NCI-H510A treated with DMSO at 0.1 percent for 48 hours (cell line): ENCODE data around the gene VPS26A.

Experiments
- DNase-seq: peaks from one replicate; lab custom pipeline; 2025; lab: John Stamatoyannopoulos, UW

The VPS26A gene

GRCh38 chr10:69123747-69124562 lies at the start of gene VPS26A:
VPS26A (plus strand) TSS chr10:69124178; CDS start chr10:69124278, 100 bp downstream.
- peak; percentile 96 for DNase-seq

GRCh38 chr10:69074532-69074931 lies 49.4 kb upstream of the VPS26A start:
- DNase-seq: no peak

GRCh38 chr10:69075431-69075830 lies 48.5 kb upstream of the VPS26A start:
- no peak for DNase-seq

GRCh38 chr10:69078311-69078710 lies 45.7 kb upstream of the VPS26A start:
- no peak for DNase-seq

DNA sequence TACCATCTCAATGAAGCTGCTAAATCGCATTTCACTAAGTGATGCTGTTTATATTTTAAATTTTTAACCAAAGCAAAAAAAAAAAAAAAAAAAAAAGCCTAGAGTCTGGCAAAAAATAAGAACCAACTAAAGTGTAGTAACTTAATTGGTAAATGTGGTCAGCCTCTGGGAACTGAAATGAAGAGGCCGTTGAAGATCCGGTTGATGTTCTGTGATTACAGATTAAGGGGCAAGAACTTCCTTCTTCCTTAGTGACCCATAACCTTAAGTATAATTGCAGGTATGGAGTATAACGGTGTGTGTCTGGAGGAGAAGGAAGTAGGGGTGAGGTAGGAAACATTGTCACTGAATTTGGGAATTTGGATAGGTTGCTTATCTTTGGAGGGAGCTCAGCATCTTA lies 43.8 kb upstream of the VPS26A start:
- no peak for DNase-seq

DNA sequence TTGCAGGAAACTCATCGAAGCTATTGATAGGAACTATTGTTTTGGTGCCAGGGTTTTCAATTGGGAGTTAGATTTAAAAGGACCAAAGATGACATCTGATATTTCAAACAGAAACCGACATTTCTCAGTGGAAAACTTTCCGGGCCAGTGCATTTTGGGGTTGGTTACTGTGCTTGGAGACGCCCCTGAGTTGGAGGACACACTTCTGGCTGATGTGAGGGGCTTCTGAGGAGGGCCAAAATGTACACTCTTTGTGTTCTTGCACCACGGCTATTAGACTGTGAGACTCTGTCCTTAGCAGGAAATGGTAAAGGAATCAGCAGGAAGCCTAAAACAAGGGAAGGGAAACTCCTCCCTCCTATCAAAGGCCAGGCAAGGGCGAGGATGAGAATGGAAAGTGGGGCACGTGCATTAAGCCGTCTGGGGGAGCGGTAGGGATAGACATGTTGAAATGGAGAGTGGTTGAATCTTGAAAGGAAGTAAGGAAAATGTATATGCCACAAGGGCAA lies 37.9 kb upstream of the VPS26A start:
- DNase-seq: no peak

GRCh38 chr10:69087590-69088470 lies 36.1 kb upstream of the VPS26A start, which contains the start of gene SRGN:
SRGN (plus strand) TSS chr10:69088103; CDS start chr10:69088158, 55 bp downstream.
- no peak for DNase-seq

DNA sequence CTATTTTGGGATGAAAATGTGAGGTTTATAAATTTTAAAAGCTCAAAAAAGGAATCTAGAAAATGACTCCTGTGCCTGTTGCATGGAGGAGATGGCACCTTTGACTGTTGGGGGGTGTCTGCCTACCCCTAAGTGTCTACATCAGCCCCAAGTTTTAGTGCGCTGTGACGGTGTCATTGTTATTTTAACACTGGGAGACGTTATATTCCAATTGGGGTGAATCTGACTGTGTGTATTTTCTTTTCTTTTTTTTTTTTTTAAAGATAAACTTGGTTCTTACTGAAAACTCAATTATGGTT lies 35.6 kb upstream of the VPS26A start:
- DNase-seq: no peak

- DNase-seq: no peak
Observed at GRCh38 chr10:69088801-69089501, 35.0 kb upstream of the VPS26A start.

DNA sequence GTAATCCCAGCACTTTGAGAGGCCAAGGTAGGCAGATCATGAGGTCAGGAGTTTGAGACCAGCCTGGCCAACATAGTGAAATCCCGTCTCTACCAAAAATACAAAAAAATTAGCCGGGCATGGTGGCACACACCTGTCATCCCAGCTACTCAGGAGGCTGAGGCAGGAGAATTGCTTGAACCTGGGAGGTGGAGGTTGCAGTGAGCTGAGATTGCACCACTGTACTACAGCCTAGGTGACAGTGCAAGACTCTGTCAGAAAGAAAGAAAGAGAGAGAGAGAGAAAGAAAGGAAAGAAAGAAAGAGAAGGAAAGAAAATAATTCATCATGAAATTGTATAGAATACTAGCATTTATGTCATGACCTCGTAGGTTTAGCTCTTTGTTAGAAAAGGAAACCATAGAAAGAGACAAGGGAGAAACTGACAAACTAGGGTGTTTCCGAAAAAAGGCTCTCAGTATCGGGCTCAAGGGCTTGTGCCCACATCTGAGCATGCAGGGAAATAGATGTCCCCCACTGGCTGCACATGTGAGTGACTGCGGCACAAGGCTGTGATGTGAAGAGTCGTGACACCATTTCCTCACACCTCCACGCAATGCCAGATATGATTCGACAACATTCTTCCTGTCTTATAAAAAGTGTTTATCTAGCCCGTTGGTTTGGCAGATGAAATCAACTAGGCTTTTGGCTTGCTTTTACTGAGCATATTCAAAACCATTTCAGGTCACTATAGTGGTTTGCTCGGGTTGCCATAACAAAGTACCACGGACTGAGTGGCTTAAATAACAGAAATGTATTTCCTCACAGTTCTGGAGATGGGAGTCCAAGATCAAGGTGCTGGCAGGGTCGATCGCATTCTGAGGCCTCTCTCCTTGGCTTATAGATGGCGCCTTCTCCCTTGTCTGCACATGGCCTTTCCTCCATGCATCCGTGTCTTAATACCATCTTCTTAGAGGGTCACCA lies 34.1 kb upstream of the VPS26A start:
- no peak for DNase-seq

DNA sequence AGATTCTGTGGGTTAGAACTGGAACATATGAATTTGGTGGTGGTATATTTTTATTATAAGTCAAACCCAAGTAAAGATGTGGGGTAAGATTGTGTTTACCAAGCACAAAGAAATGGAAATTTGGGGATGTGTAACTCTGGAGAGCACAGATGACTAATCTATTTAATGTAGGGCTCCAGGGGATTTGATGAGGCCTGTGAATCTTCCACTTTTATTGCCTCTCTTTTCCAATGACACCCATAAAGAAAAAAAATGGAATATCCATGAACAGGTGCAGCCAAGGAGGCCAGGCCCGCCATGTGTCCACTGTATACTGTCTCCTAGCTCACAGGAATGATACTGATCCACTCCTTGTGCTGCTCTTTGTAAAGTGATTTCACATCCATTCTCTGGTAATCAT lies 33.3 kb upstream of the VPS26A start:
- DNase-seq: no peak

GRCh38 chr10:69091143-69091651 lies 32.8 kb upstream of the VPS26A start:
- no peak for DNase-seq

GRCh38 chr10:69092959-69093850 lies 30.8 kb upstream of the VPS26A start:
- peak; percentile 66 for DNase-seq

DNA sequence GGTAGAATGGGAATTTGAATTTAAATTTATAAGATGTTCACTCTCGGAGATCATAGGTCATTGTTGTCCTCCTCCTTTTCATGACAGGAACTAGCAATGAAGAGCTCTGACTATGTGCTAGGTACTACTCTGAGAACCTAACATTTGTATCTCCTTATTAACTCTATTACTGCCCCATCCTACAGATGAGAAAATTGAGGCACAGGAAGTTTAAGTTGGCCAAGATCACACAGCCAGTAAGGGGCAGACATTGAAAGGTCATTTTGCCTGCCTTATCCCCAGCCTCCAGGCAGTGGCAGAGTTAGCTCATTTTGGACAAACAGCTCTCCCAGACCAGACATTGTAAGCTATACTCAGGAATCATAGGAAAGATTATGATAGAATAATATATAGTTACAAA lies 30.0 kb upstream of the VPS26A start:
- no peak for DNase-seq

- no peak for DNase-seq
Observed at GRCh38 chr10:69096045-69096444, 27.9 kb upstream of the VPS26A start.

GRCh38 chr10:69097729-69098128 lies 26.2 kb upstream of the VPS26A start:
- DNase-seq: no peak

GRCh38 chr10:69100136-69100872 lies 23.7 kb upstream of the VPS26A start:
- no peak for DNase-seq

DNA sequence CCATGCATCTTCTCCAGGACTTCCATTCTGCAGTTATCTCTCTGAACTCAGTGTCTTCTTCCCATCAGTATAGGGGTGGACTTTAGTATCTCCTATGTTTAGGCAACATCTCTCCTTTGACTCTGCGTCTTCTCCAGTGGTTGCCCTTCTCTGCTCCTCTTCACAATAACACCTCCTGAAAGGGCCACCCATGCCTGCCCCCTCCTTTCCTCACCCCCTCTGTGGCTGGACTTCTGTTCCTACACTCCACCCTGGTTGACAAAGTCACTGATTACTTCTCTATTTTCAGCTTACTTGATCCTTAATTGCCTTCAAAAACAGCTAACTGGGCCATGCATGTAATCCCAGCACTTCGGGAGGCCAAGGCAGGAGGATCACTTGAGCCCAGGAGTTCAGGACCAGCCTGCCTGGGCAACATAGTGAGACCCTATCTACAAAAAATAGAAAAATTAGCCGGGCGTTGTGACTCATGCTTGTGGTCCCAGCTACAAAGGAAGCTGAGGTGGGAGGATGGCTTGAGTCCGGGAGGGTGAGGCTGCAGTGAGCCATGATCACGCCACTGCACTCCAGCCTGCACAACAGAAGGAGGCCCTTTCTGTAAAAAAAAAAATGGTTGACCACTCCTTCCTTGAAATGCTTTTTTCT lies 22.4 kb upstream of the VPS26A start:
- no peak for DNase-seq

- no peak for DNase-seq
Observed at GRCh38 chr10:69102440-69102839, 21.5 kb upstream of the VPS26A start.
